ENCODE measurements around the gene SUOX.

- TF ChIP-seq, protein P1, sequence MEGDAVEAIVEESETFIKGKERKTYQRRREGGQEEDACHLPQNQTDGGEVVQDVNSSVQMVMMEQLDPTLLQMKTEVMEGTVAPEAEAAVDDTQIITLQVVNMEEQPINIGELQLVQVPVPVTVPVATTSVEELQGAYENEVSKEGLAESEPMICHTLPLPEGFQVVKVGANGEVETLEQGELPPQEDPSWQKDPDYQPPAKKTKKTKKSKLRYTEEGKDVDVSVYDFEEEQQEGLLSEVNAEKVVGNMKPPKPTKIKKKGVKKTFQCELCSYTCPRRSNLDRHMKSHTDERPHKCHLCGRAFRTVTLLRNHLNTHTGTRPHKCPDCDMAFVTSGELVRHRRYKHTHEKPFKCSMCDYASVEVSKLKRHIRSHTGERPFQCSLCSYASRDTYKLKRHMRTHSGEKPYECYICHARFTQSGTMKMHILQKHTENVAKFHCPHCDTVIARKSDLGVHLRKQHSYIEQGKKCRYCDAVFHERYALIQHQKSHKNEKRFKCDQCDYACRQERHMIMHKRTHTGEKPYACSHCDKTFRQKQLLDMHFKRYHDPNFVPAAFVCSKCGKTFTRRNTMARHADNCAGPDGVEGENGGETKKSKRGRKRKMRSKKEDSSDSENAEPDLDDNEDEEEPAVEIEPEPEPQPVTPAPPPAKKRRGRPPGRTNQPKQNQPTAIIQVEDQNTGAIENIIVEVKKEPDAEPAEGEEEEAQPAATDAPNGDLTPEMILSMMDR (IDR thresholded peaks at IDR 0.05), result no peak
- TF ChIP-seq POLR2A (IDR thresholded peaks at IDR 0.05), result no peak
- no peak for TF ChIP-seq POLR2AphosphoS5 (IDR thresholded peaks at IDR 0.05)
Measured at GRCh38 chr12:56021889-56022497, 24.9 kb downstream of the SUOX start.

Data from upper lobe of left lung (tissue), 4 donors.